Body of pancreas (tissue), 4 donors: ENCODE results near the gene REP15. TPM values are rescaled to one million over a fixed set of nuclear protein-coding genes. Genes with fewer than 3 reads are reported as not detected.

Experiments used
- ATAC-seq: fragments of 150-250 bp; one replicate; pipeline ENCODE4 v1.9.1; 2016
- DNase-seq, 4 donors: peaks; one replicate each; pipeline ENCODE4 v3.0.0-alpha.2; 2019
- H3K27ac ChIP-seq, 4 donors: fragments of 200-600 bp; sonication (generic); 1 replicate in 3 of 4; 2 replicates in 1 of 4; pipeline versions ENCODE4 v1.5.1 to v1.6.1; 2016 to 2019; ENCODE audit warnings: mild to moderate bottlenecking in 1 of 4, mixed read lengths in 1 of 4, moderate library complexity in 1 of 4
- H3K27me3 ChIP-seq, 2 donors: fragments of 200-600 bp; sonication (generic); one replicate each; pipeline ENCODE4 v1.6.0; 2016; ENCODE audit warnings: mild to moderate bottlenecking in 1 of 2
- H3K36me3 ChIP-seq, 2 donors: fragments of 200-600 bp; sonication (generic); replicated peaks in 1 of 2; 2 replicates each; pipeline ENCODE4 v1.5.1; 2016; ENCODE audit warnings: low read depth in 2 of 2; ENCODE audit not compliant: insufficient read depth in 1 of 2
- H3K4me1 ChIP-seq: fragments of 200-600 bp; sonication (generic); one replicate; pipeline ENCODE4 v1.6.0; 2016
- H3K4me3 ChIP-seq, 2 donors: fragments of 200-600 bp; sonication (generic); 1 replicate in 1 of 2; 2 replicates in 1 of 2; pipeline ENCODE4 v1.5.1; 2016 to 2019
- H3K9me3 ChIP-seq, 3 donors: fragments of 200-600 bp; sonication (generic); 1 replicate in 2 of 3; 2 replicates in 1 of 3; pipeline ENCODE4 v1.5.1; 2016
- POLR2A ChIP-seq, 3 donors: fragments of 450-650 bp; IDR thresholded peaks; one replicate each; pipeline ENCODE4 v1.6.1; 2016; ENCODE audit warnings: antibody characterized with exemption in 3 of 3, mild to moderate bottlenecking in 2 of 3
- WGBS, 2 donors: methylation state at CpG; one replicate each; pipeline ENCODE4 v1.1.5; 2017; 5-methylcytosine and 5-hydroxymethylcytosine counted together
- intact Hi-C: fragments of 100-400 bp; cut with DNase I; formaldehyde crosslinking; loops from one replicate; pipeline ENCODE4 v1.15.1; 2023
- total RNA-seq, 2 donors: library from RNA; depleted of rRNA; stranded (reverse); fragments of >200 nt; gene quantifications; one replicate each; pipeline ENCODE4 v1.1.0, GENCODE V29; 2016
- TF ChIP-seq, protein P1 (sequence below), 7 experiments: fragments of 450-650 bp in 4 of 7; fragments of 200-600 bp in 3 of 7; sonication (generic) in 3 of 7; IDR thresholded peaks; one replicate each; pipeline ENCODE4 v1.5.1; 2016 to 2019; ENCODE audit warnings: antibody characterized with exemption in 7 of 7

The REP15 gene
- total RNA-seq, 2 donors from 2014 or later = 1.0 to 2.0 TPM

GRCh38 chr12:27709932-27710591, 13.8 kb downstream of the REP15 start:
- Histone ChIP-seq H3K4me3 (peak overlapping the region; percentile 81 to 82), H3K27ac (peak overlapping the region; percentile 77 to 94 (median 88)), H3K9me3 (no peaks in the 10 kb centered on the region), H3K36me3 (no peaks in the 10 kb centered on the region), H3K27me3 (no peaks in the 10 kb centered on the region), H3K4me1 (peaks cover 13% of the 10 kb centered on the region)
- 5 to 8% methylated on average over 24 of the region's 24 CpGs for whole genome bisulfite sequencing, 2 donors
- peak; percentile 84 for ATAC-seq
- DNase-seq = peak; percentile 42 to 53 (median 44)
- no peak for TF ChIP-seq POLR2A (IDR thresholded peaks at IDR 0.05)
- TF ChIP-seq, protein P1, sequence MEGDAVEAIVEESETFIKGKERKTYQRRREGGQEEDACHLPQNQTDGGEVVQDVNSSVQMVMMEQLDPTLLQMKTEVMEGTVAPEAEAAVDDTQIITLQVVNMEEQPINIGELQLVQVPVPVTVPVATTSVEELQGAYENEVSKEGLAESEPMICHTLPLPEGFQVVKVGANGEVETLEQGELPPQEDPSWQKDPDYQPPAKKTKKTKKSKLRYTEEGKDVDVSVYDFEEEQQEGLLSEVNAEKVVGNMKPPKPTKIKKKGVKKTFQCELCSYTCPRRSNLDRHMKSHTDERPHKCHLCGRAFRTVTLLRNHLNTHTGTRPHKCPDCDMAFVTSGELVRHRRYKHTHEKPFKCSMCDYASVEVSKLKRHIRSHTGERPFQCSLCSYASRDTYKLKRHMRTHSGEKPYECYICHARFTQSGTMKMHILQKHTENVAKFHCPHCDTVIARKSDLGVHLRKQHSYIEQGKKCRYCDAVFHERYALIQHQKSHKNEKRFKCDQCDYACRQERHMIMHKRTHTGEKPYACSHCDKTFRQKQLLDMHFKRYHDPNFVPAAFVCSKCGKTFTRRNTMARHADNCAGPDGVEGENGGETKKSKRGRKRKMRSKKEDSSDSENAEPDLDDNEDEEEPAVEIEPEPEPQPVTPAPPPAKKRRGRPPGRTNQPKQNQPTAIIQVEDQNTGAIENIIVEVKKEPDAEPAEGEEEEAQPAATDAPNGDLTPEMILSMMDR (IDR thresholded peaks at IDR 0.05) = no peak
- intact Hi-C loops = no loop called here

DNA sequence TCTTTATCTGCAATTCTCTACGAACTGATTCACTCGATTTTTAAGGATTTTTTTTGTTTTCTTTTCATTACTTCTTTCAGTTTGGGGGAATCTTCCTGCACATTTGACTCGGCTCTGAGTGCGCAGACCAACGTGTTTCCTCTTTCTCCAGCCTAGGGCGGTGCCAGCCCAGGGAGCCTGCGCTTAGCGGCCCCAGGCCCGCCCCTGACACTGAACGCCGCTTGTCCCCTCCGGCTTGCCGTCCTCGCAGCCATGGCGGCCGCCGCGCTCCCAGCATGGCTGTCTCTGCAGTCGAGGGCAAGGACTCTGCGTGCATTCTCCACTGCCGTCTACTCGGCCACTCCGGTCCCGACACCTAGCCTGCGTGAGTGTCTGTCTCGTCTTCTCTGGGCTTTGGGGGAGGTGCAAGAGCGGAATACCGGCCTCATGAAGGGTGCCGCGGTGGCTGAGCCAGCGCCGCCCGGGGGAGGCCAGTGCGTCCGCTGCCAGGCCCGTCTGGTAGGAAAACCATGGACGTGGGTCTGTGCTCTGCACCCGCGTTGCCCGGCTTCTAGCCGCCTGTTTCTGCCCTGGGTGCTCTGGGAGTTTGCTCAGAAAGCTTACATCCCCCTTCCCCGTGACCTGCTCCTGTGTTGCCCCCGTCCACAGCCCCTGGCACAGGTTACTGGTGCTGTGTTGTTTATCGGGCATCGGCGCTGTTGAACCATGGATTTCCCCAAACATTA, 14.5 kb downstream of the REP15 start, which contains the start of gene MRPS35:
Gene MRPS35, plus strand, starts transcription at position 241 of the 725 bp plus-strand sequence. Its CDS starts 12 bp downstream, at position 253.
- peak; percentile 98 for ATAC-seq
- WGBS, 2 donors = 0% methylated on average over 13 to 46 of the region's 46 CpGs
- H3K4me1 ChIP-seq = peaks cover 13% of the 10 kb centered on the region
- H3K36me3 ChIP-seq = no peaks in the 10 kb centered on the region
- H3K27ac ChIP-seq = peak within 1 kb of the TSS; percentile 77 to 94 (median 88)
- no peaks in the 10 kb centered on the region for H3K9me3 ChIP-seq
- no peaks in the 10 kb centered on the region for H3K27me3 ChIP-seq
- intact Hi-C loops = no loop called here
- H3K4me3 ChIP-seq = peak within 1 kb of the TSS; percentile 81 to 82
- TF ChIP-seq, protein P1 (IDR thresholded peaks at IDR 0.05) = no peak
- TF ChIP-seq POLR2A (IDR thresholded peaks at IDR 0.05) = peak; percentile 61 to 91 (median 88)
- peak; percentile 90 to 94 (median 91) for DNase-seq

- Histone ChIP-seq H3K27ac (peak overlapping the region in 3 of 4 donors; percentile 77 to 94 (median 92)), H3K27me3 (no peaks in the 10 kb centered on the region), H3K9me3 (no peaks in the 10 kb centered on the region), H3K4me3 (peak overlapping the region; percentile 81 to 82), H3K4me1 (peaks cover 13% of the 10 kb centered on the region), H3K36me3 (peaks cover 0 to 2% of the 10 kb centered on the region in 2 donors)
- 0% methylated on average over 11 of the region's 11 CpGs for WGBS, 2 donors
- DNase-seq (no peak), ATAC-seq (no peak)
- no peak for TF ChIP-seq POLR2A (IDR thresholded peaks at IDR 0.05)
- intact Hi-C loops = no loop called here
These were observed 15.1 kb downstream of the REP15 start for GRCh38 chr12:27711317-27711682.

DNA sequence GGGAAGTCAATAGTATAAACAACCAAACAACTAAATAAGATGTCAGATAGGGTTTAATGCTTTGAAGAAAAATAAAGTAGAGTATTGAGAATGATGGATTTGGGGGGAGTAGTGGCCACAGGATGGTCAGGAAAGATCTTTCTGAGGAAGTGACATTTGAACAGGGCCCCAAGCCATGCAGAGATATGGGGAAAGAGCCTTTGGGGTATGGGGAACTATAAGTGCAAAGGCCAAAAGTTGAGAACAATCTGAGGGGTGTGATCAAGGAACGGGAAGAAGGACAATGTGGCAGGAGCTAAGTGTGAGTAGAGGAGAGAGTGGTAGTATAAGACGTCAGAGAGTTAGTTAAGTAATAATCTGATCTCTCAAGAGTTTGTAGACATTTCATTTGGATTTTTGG, 15.7 kb downstream of the REP15 start:
- peaks cover 13% of the 10 kb centered on the region for H3K4me1 ChIP-seq
- TF ChIP-seq, protein P1 (IDR thresholded peaks at IDR 0.05) = no peak
- TF ChIP-seq POLR2A (IDR thresholded peaks at IDR 0.05) = no peak
- 48 to 71% methylated on average over 2 of the region's 2 CpGs for WGBS, 2 donors
- H3K27ac ChIP-seq = no peak overlapping the region
- no peaks in the 10 kb centered on the region for H3K27me3 ChIP-seq
- no peak overlapping the region for H3K4me3 ChIP-seq
- DNase-seq (no peak), ATAC-seq (no peak)
- H3K36me3 ChIP-seq = peaks cover 0 to 9% of the 10 kb centered on the region in 2 donors
- intact Hi-C loops = no loop called here
- H3K9me3 ChIP-seq = no peaks in the 10 kb centered on the region

DNA sequence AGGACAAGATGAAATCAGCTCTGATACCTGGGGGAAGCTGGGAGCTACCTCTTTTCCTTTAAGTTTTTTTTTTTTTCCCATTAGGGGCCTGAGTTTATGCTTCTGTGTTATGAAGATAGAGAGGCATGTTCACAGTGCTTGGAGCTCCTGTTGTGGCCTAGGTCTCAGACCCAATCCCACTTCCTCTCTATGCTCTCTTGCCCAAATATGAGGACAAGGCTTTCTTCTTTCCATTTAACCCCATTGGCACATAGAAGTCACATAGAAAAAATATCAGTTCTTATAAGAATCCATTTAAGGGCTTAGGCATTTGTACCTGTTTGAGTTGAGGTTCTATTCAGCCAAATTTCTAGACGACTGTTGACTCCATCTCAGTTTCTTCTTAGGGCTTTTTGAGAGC, 27.0 kb downstream of the REP15 start:
- Histone ChIP-seq H3K9me3 (no peaks in the 10 kb centered on the region), H3K4me3 (no peak overlapping the region), H3K4me1 (no peaks in the 10 kb centered on the region), H3K36me3 (peaks cover 0 to 14% of the 10 kb centered on the region in 2 donors), H3K27me3 (no peaks in the 10 kb centered on the region), H3K27ac (no peak overlapping the region)
- intact Hi-C loops = no loop called here
- DNase-seq = no peak
- WGBS, 2 donors = 86 to 88% methylated on average over 1 of the region's 1 CpG
- no peak for ATAC-seq
- no peak for TF ChIP-seq POLR2A (IDR thresholded peaks at IDR 0.05)
- TF ChIP-seq, protein P1 (IDR thresholded peaks at IDR 0.05) = no peak
